ENCODE results near the gene AGPAT1.
"Not testable (repeated sequence)": the region's sequence is repeated elsewhere in the genome, so short reads cannot be mapped to it uniquely, and the experiment has no call there.

AGPAT1 gene

DNA sequence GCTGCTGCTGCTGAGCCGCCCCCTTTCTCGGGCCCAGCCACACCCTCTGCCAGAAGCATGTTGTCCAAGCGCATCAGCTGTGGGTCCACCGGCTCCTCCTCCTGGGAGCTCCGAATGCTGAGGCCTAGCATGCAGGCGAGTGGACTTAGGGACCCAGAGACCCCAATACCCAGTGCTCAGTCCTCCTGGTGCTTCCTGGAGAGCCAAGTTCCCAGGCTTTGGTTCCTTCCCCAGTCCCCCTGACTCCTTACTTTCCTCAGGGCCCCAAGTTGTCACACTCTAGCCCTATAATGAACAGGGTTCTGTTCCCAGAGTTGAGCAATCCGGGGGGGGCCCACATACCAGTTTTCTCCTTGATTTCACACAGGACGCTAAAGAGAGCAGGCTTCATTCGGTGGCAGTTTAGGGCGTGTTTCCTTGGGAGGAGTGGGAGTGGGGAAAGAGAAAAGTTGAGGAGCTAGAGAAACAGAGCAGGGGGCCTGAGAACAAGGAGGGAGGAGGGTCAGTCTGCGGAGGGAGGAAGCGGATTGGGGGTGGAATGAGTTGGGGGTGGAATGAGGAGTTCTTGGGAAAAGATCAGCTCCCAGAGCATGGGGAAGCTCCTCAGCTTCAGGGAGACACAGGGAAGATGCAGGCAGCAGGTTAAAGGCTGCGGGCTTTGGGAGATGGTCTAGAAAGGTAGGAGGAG, 12.6 kb upstream of the AGPAT1 start:
- H3K4me3 ChIP-seq (ENCODE audit: low read depth, low read length) = peak overlapping the region; percentile 77
- CTCF ChIA-PET = interaction anchor here (1.5 to 2.6 kb wide), 3 partner anchors 12 to 71 kb away, joined by 5 to 8 read pairs (median 5); no protein-coding TSS in a partner anchor
- no peak for DNase-seq (ENCODE audit: low read depth, low spot score)
- POLR2A ChIA-PET = interaction anchor here (0.7 kb wide), 1 partner anchor 74 kb away, joined by 4 read pairs; no protein-coding TSS in a partner anchor
- no peak for TF ChIP-seq CTCF (IDR thresholded peaks at IDR 0.05; ENCODE audit: insufficient read depth, low read length, missing control alignments)

DNA sequence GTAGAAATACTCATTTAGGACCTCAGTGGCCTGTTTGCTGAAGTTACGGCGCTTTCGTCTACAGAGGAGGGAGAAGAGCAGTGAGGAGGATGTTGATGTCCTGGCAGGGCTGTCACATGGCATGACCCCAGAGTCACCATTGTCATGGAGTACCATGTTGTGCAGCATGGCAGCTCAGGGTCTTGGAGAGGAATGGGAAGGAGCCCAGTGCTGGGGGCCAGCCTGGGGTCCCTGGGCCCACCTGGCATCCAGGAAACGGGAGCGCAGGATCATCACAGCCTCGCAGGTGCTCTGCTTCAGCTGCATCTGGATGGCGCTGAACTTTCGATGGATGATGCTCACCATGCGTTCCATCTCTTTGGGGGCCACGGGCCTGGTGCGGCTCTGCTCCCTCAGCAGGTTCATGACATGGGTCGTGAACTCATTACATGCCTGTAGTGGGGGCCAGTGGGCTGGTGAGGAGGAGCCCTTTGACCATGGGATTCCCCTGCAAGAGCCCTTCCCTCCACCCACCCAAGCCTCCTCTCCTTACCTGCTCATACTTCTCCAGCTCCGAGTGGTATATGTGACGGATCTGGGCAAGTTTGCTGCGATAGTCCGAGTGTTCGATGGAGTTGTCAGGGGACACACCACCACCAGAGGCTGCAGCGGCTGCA, 12.0 kb upstream of the AGPAT1 start:
- DNase-seq (ENCODE audit: low read depth, low spot score) = not testable (repeated sequence)
- ChIA-PET CTCF (interaction anchor here (1.5 to 2.6 kb wide), 2 partner anchors 69 to 71 kb away, joined by 5 to 8 read pairs; no protein-coding TSS in a partner anchor), POLR2A (interaction anchor here (0.7 kb wide), 1 partner anchor 73 kb away, joined by 4 read pairs; no protein-coding TSS in a partner anchor)
- peak overlapping the region; percentile 77 for H3K4me3 ChIP-seq (ENCODE audit: low read depth, low read length)

GRCh38 chr6:32187009-32187709, 11.3 kb upstream of the AGPAT1 start:
- H3K4me3 ChIP-seq (ENCODE audit: low read depth, low read length) = no peak overlapping the region
- ChIA-PET CTCF (interaction anchor here (2.6 kb wide), 1 partner anchor 69 kb away, joined by 8 read pairs; no protein-coding TSS in a partner anchor), POLR2A (no interaction called here)
- DNase-seq (ENCODE audit: low read depth, low spot score) = no peak
- no peak for TF ChIP-seq CTCF (IDR thresholded peaks at IDR 0.05; ENCODE audit: insufficient read depth, low read length, missing control alignments)

GRCh38 chr6:32186151-32186840, 10.4 kb upstream of the AGPAT1 start:
- H3K4me3 ChIP-seq (ENCODE audit: low read depth, low read length); CTCF ChIA-PET; DNase-seq (ENCODE audit: low read depth, low spot score): not testable (repeated sequence)
- POLR2A ChIA-PET = interaction anchor here (0.7 kb wide), 1 partner anchor 1113 kb away, joined by 3 read pairs; no protein-coding TSS in a partner anchor

- CTCF ChIA-PET; H3K4me3 ChIP-seq (ENCODE audit: low read depth, low read length); DNase-seq (ENCODE audit: low read depth, low spot score): not testable (repeated sequence)
- POLR2A ChIA-PET = interaction anchor here (0.6 to 0.7 kb wide), 2 partner anchors 109 to 1114 kb away, joined by 3 read pairs; no protein-coding TSS in a partner anchor
These were observed 9.8 kb upstream of the AGPAT1 start for GRCh38 chr6:32185681-32186131.

- CTCF ChIA-PET = no interaction called here
These were observed 8.3 kb upstream of the AGPAT1 start, which contains the start of gene AGER for GRCh38 chr6:32184084-32184640. Gene AGER, minus strand, starts transcription at chr6:32184253. Its CDS starts 31 bp downstream, at chr6:32184222.

More at GRCh38 chr6:32184084-32184640, 8.3 kb upstream of the AGPAT1 start, which contains the start of gene AGER:
- H3K4me3 ChIP-seq (ENCODE audit: low read depth, low read length) = no peak within 1 kb of the TSS
- DNase-seq (ENCODE audit: low read depth, low spot score) = no peak
- TF ChIP-seq CTCF (IDR thresholded peaks at IDR 0.05; ENCODE audit: insufficient read depth, low read length, missing control alignments) = no peak
- POLR2A ChIA-PET = no interaction called here

Data from AG04449 (cell line).